GM13976 (cell line): Measurements from ENCODE around the gene TACC2.

ENCODE experiments used
- DNase-seq: peaks from one replicate; pipeline ENCODE4 v3.0.0; 2012; ENCODE audit warnings: low spot score
- in situ Hi-C: fragments of 300-500 bp; cut with MboI; formaldehyde crosslinking; loops from one replicate; pipeline ENCODE4 v1.12.0; 2022; ENCODE audit warnings: low sequenced_read_pairs, mixed read lengths, inconsistent platforms; ENCODE audit not compliant: unreplicated experiment
- TF ChIP-seq, protein P1 (sequence below): IDR thresholded peaks from 2 replicates; pipeline ENCODE4 v1.5.1; 2012; ENCODE audit warnings: borderline replicate concordance, mild to moderate bottlenecking; ENCODE audit not compliant: insufficient read depth; ENCODE audit errors: extremely low read depth, missing control alignments, control extremely low read depth

Gene TACC2

GRCh38 chr10:122294511-122295450 lies 305.8 kb downstream of the TACC2 start:
- DNase-seq: no peak
- in situ Hi-C loops: loop anchor here (5.0 to 25.0 kb wide), 2 partner anchors 138 to 268 kb away; partner anchors contain the start of gene DMBT1

GRCh38 chr10:122295451-122295809 lies 306.5 kb downstream of the TACC2 start:
- DNase-seq: no peak
- TF ChIP-seq, protein P1, sequence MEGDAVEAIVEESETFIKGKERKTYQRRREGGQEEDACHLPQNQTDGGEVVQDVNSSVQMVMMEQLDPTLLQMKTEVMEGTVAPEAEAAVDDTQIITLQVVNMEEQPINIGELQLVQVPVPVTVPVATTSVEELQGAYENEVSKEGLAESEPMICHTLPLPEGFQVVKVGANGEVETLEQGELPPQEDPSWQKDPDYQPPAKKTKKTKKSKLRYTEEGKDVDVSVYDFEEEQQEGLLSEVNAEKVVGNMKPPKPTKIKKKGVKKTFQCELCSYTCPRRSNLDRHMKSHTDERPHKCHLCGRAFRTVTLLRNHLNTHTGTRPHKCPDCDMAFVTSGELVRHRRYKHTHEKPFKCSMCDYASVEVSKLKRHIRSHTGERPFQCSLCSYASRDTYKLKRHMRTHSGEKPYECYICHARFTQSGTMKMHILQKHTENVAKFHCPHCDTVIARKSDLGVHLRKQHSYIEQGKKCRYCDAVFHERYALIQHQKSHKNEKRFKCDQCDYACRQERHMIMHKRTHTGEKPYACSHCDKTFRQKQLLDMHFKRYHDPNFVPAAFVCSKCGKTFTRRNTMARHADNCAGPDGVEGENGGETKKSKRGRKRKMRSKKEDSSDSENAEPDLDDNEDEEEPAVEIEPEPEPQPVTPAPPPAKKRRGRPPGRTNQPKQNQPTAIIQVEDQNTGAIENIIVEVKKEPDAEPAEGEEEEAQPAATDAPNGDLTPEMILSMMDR: no peak
- in situ Hi-C loops: loop anchor here (5.0 to 25.0 kb wide), 2 partner anchors 137 to 267 kb away; partner anchors contain the start of gene DMBT1

More at GRCh38 chr10:122294511-122295450, 305.8 kb downstream of the TACC2 start:
- TF ChIP-seq, protein P1: no peak

DNA sequence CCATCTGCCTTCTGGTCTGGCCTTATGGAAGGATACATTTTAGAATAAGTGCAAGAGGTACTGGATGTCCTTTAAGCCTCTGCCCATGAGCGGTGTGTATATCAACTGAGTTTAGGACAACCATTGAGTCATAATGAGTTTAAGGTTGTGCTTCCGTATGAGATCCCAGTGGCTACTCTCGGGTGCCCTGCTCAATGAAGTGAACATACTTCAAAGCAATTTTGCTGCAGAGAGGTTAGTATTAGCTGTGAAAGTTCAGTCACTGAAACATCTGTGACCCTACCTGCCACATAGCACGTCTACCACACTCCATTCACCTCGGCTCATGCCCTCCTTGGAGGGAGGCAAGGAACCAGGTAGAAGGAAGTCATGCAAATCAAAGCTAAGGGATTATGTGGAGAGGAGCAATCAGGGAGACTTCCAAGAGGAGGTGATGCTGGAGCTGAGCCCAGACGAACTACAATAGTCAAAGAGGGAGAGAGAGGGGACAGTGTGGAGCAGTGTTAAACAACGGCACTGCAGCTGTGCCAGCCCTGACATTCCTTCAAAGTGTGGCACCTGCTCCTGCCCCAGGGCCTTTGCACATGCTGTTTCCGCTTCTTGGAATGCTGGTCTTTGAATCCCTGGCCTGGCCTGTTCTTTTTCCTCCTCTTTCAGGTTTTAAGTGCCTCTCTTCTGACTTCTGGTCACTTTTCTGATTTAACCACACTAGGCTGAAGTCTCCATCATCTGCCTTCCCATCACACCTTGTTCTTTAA lies 307.6 kb downstream of the TACC2 start:
- DNase-seq: no peak
- TF ChIP-seq, protein P1: no peak
- in situ Hi-C loops: loop anchor here (5.0 to 25.0 kb wide), 2 partner anchors 136 to 266 kb away; partner anchors contain the start of gene DMBT1

DNA sequence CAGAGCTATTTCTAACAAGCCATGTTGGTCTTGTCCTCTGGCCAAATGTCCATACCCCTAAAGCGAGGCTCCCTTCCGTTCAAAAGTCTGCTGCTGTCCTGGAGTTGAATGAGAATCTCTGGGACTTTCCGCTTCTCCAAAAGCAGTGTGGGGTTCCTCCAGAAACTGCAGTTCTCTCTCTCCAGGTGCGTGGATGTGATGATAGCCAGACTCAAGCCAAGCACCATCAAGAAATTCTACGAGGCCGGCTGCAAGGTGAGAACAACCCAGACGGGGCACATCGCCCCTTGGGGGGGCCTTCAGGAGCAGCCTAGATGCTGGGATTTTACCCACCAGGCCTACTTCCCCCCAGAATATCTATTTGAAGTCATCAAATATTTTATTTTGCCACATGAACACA lies 308.6 kb downstream of the TACC2 start:
- TF ChIP-seq, protein P1: no peak
- DNase-seq: no peak

DNA sequence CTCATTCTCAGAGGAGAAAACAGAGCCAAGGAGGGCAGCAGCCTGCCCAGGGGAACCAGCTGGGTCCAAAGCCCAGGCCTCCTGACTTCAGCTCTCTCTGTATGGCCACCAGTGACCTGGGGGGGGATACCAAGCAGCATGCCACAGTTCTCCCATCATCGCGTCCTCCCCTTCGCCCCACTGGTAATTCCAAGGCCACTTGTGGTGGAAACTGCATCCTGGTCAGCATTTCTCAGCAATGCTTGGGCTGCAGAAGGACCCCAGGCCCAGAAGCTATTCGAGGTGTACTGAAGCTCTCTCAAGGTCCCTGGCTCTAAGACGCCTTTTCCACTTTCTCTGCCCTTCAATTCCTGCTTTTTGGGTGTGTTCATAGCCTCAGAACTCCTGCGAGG lies 309.2 kb downstream of the TACC2 start:
- no peak for DNase-seq
- in situ Hi-C loops: loop anchor here (5.0 to 25.0 kb wide), 2 partner anchors 134 to 264 kb away; partner anchors contain the start of gene DMBT1

More for the DNA sequence above, 308.6 kb downstream of the TACC2 start:
- in situ Hi-C loops: loop anchor here (5.0 to 25.0 kb wide), 2 partner anchors 135 to 265 kb away; partner anchors contain the start of gene DMBT1

More for the DNA sequence above, 309.2 kb downstream of the TACC2 start:
- TF ChIP-seq, protein P1: no peak
